HEK293 (cell line): ENCODE measurements around the gene HCFC1.
A peak's percentile ranks its signal among the peaks of the same experiment; 100 is the strongest.

Source experiments
- CTCF ChIA-PET: fragments of 350-600 bp; formaldehyde crosslinking; extraction: SDS; loops from one replicate; lab custom pipeline; 2021; ENCODE audit warnings: antibody characterized with exemption; lab: Yijun Ruan, JAX
- POLR2A ChIA-PET: fragments of 300-600 bp; formaldehyde crosslinking; extraction: SDS; loops from one replicate; lab custom pipeline; 2020; ENCODE audit warnings: antibody characterized with exemption, inconsistent platforms; lab: Yijun Ruan, JAX
- H3K27ac ChIP-seq: fragments of 200-500 bp; sonication (Bioruptor generic); 2 replicates; pipeline ENCODE4 v1.5.1; 2014; ENCODE audit warnings: low read depth, low read length, control low read depth, inconsistent platforms; ENCODE audit errors: extremely low read depth
- H3K36me3 ChIP-seq, 2 experiments: fragments of 200-500 bp in 1 of 2; sonication (Bioruptor generic) in 1 of 2; 1 replicate in 1 of 2; 2 replicates in 1 of 2; pipeline ENCODE4 v1.5.1; 2014 to 2017; ENCODE audit warnings: inconsistent platforms in 2 of 2, low read length in 2 of 2; ENCODE audit not compliant: control insufficient read depth in 2 of 2, insufficient read depth in 1 of 2
- H3K4me1 ChIP-seq: fragments of 200-500 bp; sonication (Bioruptor generic); 2 replicates; pipeline ENCODE4 v1.5.1; 2014; ENCODE audit warnings: mild to moderate bottlenecking, low read length, inconsistent platforms; ENCODE audit not compliant: control insufficient read depth, insufficient read depth
- H3K4me3 ChIP-seq: 2 replicates; pipeline ENCODE4 v1.5.1; 2011; ENCODE audit warnings: low read depth, mild to moderate bottlenecking, control low read depth, low read length, moderate library complexity
- H3K9me3 ChIP-seq: fragments of 200-500 bp; sonication (Bioruptor generic); 2 replicates; pipeline ENCODE4 v1.5.1; 2014; ENCODE audit warnings: low read depth, low read length, inconsistent platforms; ENCODE audit not compliant: control insufficient read depth, insufficient read depth
- EGR2 ChIP-seq: fragments of 450-650 bp; formaldehyde crosslinking; IDR thresholded peaks from 2 replicates; pipeline ENCODE4 v1.5.1; 2016; ENCODE audit warnings: low read depth, missing biosample characterization, missing genetic modification characterization
- PRDM4 ChIP-seq: fragments of 450-650 bp; formaldehyde crosslinking; IDR thresholded peaks from 2 replicates; pipeline ENCODE4 v1.5.1; 2017; ENCODE audit warnings: missing biosample characterization, missing genetic modification characterization
- REPIN1 ChIP-seq: fragments of 450-650 bp; formaldehyde crosslinking; IDR thresholded peaks from 2 replicates; pipeline ENCODE4 v1.5.1; 2017; ENCODE audit warnings: missing biosample characterization, missing genetic modification characterization, low read depth
- SCRT2 ChIP-seq: fragments of 450-650 bp; formaldehyde crosslinking; IDR thresholded peaks from 2 replicates; pipeline ENCODE4 v1.5.1; 2016; ENCODE audit warnings: missing biosample characterization, missing genetic modification characterization
- TCF7L2 ChIP-seq: IDR thresholded peaks from 2 replicates; pipeline ENCODE4 v1.6.1; 2011; ENCODE audit warnings: low read depth, mild to moderate bottlenecking, inconsistent platforms, low read length, moderate library complexity, borderline replicate concordance
- WT1 ChIP-seq: fragments of 450-650 bp; formaldehyde crosslinking; IDR thresholded peaks from 2 replicates; pipeline ENCODE4 v1.5.1; 2016; ENCODE audit warnings: missing biosample characterization, missing genetic modification characterization
- ZBTB11 ChIP-seq: fragments of 450-650 bp; formaldehyde crosslinking; conservative IDR thresholded peaks from 2 replicates; pipeline ENCODE4 v1.5.1; 2016; ENCODE audit warnings: low read depth, missing biosample characterization, missing genetic modification characterization
- ZBTB17 ChIP-seq: fragments of 450-650 bp; formaldehyde crosslinking; IDR thresholded peaks from 2 replicates; pipeline ENCODE4 v1.5.1; 2016; ENCODE audit warnings: missing biosample characterization, missing genetic modification characterization
- ZNF311 ChIP-seq: fragments of 450-650 bp; formaldehyde crosslinking; IDR thresholded peaks from 2 replicates; pipeline ENCODE4 v1.5.1; 2017; ENCODE audit warnings: missing biosample characterization, missing genetic modification characterization, borderline replicate concordance
- ZNF521 ChIP-seq: fragments of 450-650 bp; formaldehyde crosslinking; IDR thresholded peaks from 2 replicates; pipeline ENCODE4 v1.5.1; 2017; ENCODE audit warnings: missing biosample characterization, mild to moderate bottlenecking, missing genetic modification characterization
- ZNF580 ChIP-seq: fragments of 450-650 bp; formaldehyde crosslinking; IDR thresholded peaks from 2 replicates; pipeline ENCODE4 v1.5.1; 2016; ENCODE audit warnings: missing biosample characterization, missing genetic modification characterization
- ZNF624 ChIP-seq: fragments of 450-650 bp; formaldehyde crosslinking; IDR thresholded peaks from 2 replicates; pipeline ENCODE4 v1.5.1; 2017; ENCODE audit warnings: missing biosample characterization, missing genetic modification characterization
- ZNF629 ChIP-seq: fragments of 450-650 bp; formaldehyde crosslinking; IDR thresholded peaks from 2 replicates; pipeline ENCODE4 v1.5.1; 2017; ENCODE audit warnings: missing biosample characterization, missing genetic modification characterization
- ZNF664 ChIP-seq: fragments of 450-650 bp; formaldehyde crosslinking; IDR thresholded peaks from 2 replicates; pipeline ENCODE4 v1.5.1; 2016; ENCODE audit warnings: missing biosample characterization, missing genetic modification characterization
- ZNF843 ChIP-seq: fragments of 450-650 bp; formaldehyde crosslinking; IDR thresholded peaks from 2 replicates; pipeline ENCODE4 v1.5.1; 2016; ENCODE audit warnings: missing biosample characterization, missing genetic modification characterization
- ZSCAN5A ChIP-seq: fragments of 450-650 bp; formaldehyde crosslinking; IDR thresholded peaks from 2 replicates; pipeline ENCODE4 v1.5.1; 2016; ENCODE audit warnings: missing biosample characterization, missing genetic modification characterization

HCFC1 gene

GRCh38 chrX:153930011-153930910 is 41.4 kb downstream of the HCFC1 start:
- ChIA-PET POLR2A (interaction anchor here (0.6 to 4.2 kb wide), 4 partner anchors 17 to 967 kb away, joined by 3 to 67 read pairs (median 4); partner anchors contain the start of genes HCFC1 and TMEM187), CTCF (interaction anchor here (0.7 to 14.7 kb wide), 4 partner anchors 8 to 201 kb away, joined by 3 to 267 read pairs (median 3); partner anchors contain the start of gene RENBP)
- Histone ChIP-seq H3K4me1 (peaks cover 15% of the 10 kb centered on the region), H3K9me3 (no peaks in the 10 kb centered on the region), H3K27ac (no peak overlapping the region), H3K36me3 (peaks cover 23 to 48% of the 10 kb centered on the region in 2 experiments)
- no peak for TF ChIP-seq ZNF311 (tag by site-specific recombination)
- TF ChIP-seq ZNF629: no peak
- TF ChIP-seq ZSCAN5A (tag by site-specific recombination): no peak
- no peak for TF ChIP-seq PRDM4 (tag by site-specific recombination)
- TF ChIP-seq, all 188 proteins: peak for 0
- H3K4me3 ChIP-seq: no peak overlapping the region

- no peaks in the 10 kb centered on the region for H3K9me3 ChIP-seq
- ChIA-PET CTCF (interaction anchor here (0.7 to 14.7 kb wide), 3 partner anchors 9 to 201 kb away, joined by 3 to 267 read pairs (median 3); partner anchors contain the start of gene RENBP), POLR2A (interaction anchor here (0.5 to 4.2 kb wide), 5 partner anchors 18 to 146 kb away, joined by 3 to 67 read pairs (median 5); partner anchors contain the start of genes HCFC1 and TMEM187)
- TF ChIP-seq WT1 (tag by site-specific recombination) (no peak), EGR2 (tag by site-specific recombination) (no peak), ZNF843 (tag by site-specific recombination) (no peak), ZBTB17 (tag by site-specific recombination) (no peak), REPIN1 (tag by site-specific recombination) (no peak), ZBTB11 (no peak), ZNF580 (no peak), SCRT2 (no peak), TCF7L2 (no peak), ZNF664 (no peak), ZNF521 (tag by site-specific recombination) (no peak), ZNF624 (tag by site-specific recombination) (no peak)
- peaks cover 23 to 48% of the 10 kb centered on the region in 2 experiments for H3K36me3 ChIP-seq
- peak overlapping the region; percentile 62; the same call in 1 of the 2 replicates for H3K27ac ChIP-seq
- no peak overlapping the region for H3K4me3 ChIP-seq
- H3K4me1 ChIP-seq: peaks cover 15% of the 10 kb centered on the region
Measured at GRCh38 chrX:153929576-153929975, 42.0 kb downstream of the HCFC1 start.
